Measurements from ENCODE around the gene KCNN4. TPM values are rescaled to one million over a fixed set of nuclear protein-coding genes. Genes with fewer than 3 reads are reported as not detected.
A peak's percentile ranks its signal among the peaks of the same experiment; 100 is the strongest.

KCNN4 gene
- total and polyA plus RNA-seq, 10 donors: 14.3 to 77.6 (median 22.6) TPM

DNA sequence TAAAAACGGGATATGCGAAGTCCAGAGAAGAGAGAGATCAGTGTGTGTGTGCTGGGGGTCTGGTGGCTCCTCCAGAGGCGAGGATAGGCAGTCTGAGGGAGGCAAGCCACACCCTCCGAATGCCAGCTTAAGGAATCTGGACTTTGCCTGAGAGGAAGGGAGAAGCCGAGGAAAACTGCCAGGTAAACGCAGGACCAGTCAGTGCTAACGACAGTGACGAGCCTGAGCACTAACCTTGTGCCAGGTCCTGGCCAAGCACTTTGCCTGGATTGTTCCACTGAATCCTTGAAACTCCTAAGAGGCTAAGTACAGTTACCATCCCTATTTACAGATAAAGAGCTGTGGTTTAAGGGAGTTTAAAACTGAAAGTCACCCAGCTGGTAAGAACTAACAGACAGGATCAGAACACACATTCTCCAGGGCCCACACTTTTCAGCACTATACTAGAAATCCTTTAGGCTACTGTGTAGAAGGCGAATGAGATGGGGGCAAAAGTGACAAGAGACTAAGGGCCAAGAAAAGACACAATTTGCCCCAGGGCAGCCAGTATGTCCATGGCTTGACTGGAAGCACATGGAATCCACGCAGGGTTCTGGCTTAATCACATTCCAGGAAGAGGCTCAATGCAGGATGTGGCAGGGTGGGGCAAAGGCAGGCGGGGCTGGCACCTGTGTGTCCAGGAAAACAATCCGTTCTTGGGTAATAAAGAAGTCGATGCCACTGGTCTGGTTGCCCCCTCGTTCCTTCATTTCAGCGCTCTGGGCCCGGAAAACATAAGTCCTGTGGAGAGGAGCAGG is 41.1 kb downstream of the KCNN4 start:
- no peak for DNase-seq
- H3K4me1 ChIP-seq: peaks cover 0 to 35% (median 16%) of the 10 kb centered on the region in 6 donors
- TF ChIP-seq POLR2AphosphoS5 (IDR thresholded peaks at IDR 0.05): peak in 1 of 3 donors; percentile 9
- TF ChIP-seq, protein P1, sequence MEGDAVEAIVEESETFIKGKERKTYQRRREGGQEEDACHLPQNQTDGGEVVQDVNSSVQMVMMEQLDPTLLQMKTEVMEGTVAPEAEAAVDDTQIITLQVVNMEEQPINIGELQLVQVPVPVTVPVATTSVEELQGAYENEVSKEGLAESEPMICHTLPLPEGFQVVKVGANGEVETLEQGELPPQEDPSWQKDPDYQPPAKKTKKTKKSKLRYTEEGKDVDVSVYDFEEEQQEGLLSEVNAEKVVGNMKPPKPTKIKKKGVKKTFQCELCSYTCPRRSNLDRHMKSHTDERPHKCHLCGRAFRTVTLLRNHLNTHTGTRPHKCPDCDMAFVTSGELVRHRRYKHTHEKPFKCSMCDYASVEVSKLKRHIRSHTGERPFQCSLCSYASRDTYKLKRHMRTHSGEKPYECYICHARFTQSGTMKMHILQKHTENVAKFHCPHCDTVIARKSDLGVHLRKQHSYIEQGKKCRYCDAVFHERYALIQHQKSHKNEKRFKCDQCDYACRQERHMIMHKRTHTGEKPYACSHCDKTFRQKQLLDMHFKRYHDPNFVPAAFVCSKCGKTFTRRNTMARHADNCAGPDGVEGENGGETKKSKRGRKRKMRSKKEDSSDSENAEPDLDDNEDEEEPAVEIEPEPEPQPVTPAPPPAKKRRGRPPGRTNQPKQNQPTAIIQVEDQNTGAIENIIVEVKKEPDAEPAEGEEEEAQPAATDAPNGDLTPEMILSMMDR (IDR thresholded peaks at IDR 0.05 in 8 of 11, conservative IDR thresholded peaks at IDR 0.05 in 3 of 11): no peak
- peaks cover 5 to 100% (median 90%) of the 10 kb centered on the region in 6 donors for H3K36me3 ChIP-seq
- 73 to 85% (median 79%) methylated on average over 16 of the region's 16 CpGs for WGBS, 5 donors
- H3K27me3 ChIP-seq (replicated peaks in 1 of 7): no peaks in the 10 kb centered on the region
- no peak overlapping the region for H3K4me3 ChIP-seq
- no peaks in the 10 kb centered on the region for H3K9me3 ChIP-seq
- intact Hi-C loops (cut with DNase I; ENCODE audit: low total_unique reads): no loop called here
- peak overlapping the region; percentile 21 to 75 (median 66) for H3K27ac ChIP-seq

DNA sequence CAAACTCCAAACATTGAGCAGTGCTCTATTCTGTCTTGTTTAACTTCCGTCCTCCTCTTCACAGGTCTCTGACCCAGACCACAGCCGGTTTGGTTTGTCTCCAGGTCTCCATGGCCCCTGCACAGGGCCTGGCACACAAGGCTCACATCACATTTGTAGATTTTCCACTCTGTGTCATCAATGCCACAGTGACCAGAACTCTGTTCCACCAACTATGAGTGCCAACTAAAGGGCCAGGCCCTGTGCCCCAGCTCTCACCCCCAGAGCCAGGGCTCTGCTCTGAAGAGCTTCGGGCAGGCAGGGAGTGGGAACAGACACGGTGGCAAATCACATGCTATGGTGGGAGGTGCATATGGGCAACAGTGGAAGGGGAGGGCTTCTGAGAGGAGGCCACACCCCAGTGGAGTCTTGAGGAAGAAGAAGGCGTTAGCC is 42.0 kb downstream of the KCNN4 start:
- Histone ChIP-seq H3K36me3 (peaks cover 5 to 100% (median 90%) of the 10 kb centered on the region in 6 donors), H3K4me1 (peaks cover 0 to 29% (median 13%) of the 10 kb centered on the region in 6 donors), H3K27me3 (replicated peaks in 1 of 7) (no peaks in the 10 kb centered on the region), H3K27ac (peak overlapping the region in 7 of 8 donors; percentile 51 to 75 (median 67)), H3K4me3 (no peak overlapping the region), H3K9me3 (no peaks in the 10 kb centered on the region)
- intact Hi-C loops (cut with DNase I; ENCODE audit: low total_unique reads): no loop called here
- WGBS, 5 donors: 52 to 70% (median 59%) methylated on average over 5 of the region's 5 CpGs
- no peak for DNase-seq
- TF ChIP-seq, protein P1 (IDR thresholded peaks at IDR 0.05 in 8 of 11, conservative IDR thresholded peaks at IDR 0.05 in 3 of 11): no peak
- peak in 1 of 3 donors; percentile 58 for TF ChIP-seq POLR2AphosphoS5 (IDR thresholded peaks at IDR 0.05)
- TF ChIP-seq POLR2A (IDR thresholded peaks at IDR 0.05): no peak

DNA sequence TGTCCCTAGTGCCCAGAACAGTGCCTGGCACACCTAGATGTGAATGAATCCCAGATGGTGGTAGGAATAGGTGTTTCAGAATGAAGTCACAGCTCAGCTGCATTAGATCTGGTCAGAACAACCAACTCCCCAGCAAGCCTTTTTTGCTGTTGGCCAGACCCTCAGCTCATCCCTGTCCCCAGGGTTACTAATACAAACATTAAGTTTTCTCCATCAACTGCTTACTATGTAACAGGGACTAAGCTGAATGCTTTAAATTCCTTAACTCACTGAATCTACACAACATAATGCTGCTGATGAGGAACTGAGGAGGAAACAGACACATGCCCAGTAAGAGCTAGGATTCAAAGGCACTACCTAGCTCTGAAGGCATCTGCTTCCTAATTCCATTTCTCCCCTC is 44.8 kb downstream of the KCNN4 start:
- intact Hi-C loops (cut with DNase I; ENCODE audit: low total_unique reads): no loop called here
- H3K4me3 ChIP-seq: no peak overlapping the region
- peaks cover 0 to 47% (median 20%) of the 10 kb centered on the region in 6 donors for H3K4me1 ChIP-seq
- TF ChIP-seq, protein P1 (IDR thresholded peaks at IDR 0.05 in 8 of 11, conservative IDR thresholded peaks at IDR 0.05 in 3 of 11): no peak
- TF ChIP-seq POLR2AphosphoS5 (IDR thresholded peaks at IDR 0.05) (no peak), POLR2A (IDR thresholded peaks at IDR 0.05) (no peak)
- no peaks in the 10 kb centered on the region for H3K27me3 ChIP-seq (replicated peaks in 1 of 7)
- no peak overlapping the region for H3K27ac ChIP-seq
- H3K36me3 ChIP-seq: peaks cover 8 to 100% (median 90%) of the 10 kb centered on the region in 6 donors
- no peaks in the 10 kb centered on the region for H3K9me3 ChIP-seq
- no peak for DNase-seq

DNA sequence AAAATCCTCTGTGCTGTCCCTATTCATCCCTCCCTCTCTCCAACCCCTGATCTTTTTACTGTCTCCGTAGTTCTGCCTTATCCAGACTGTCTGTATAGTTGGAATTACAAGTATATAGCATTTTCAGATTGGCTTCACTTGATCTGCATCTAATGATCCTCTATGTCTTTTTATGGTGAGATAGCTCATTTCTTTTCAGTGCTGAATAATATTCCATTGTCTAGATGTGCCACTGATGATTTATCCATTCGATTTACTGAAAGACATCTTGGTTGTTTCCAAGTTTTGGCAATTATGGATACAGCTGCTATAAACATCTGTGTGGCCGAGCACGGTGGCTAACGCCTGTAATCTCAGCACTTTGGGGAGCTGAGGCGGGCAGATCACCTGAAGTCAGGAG is 45.8 kb downstream of the KCNN4 start:
- WGBS, 5 donors: 97 to 100% (median 98%) methylated on average over 6 of the region's 6 CpGs
- Histone ChIP-seq H3K36me3 (peaks cover 8 to 100% (median 90%) of the 10 kb centered on the region in 6 donors), H3K4me1 (peaks cover 0 to 41% (median 16%) of the 10 kb centered on the region in 6 donors), H3K9me3 (no peaks in the 10 kb centered on the region), H3K4me3 (no peak overlapping the region), H3K27me3 (replicated peaks in 1 of 7) (no peaks in the 10 kb centered on the region), H3K27ac (no peak overlapping the region)
- TF ChIP-seq, protein P1 (IDR thresholded peaks at IDR 0.05 in 8 of 11, conservative IDR thresholded peaks at IDR 0.05 in 3 of 11): no peak
- TF ChIP-seq POLR2AphosphoS5 (IDR thresholded peaks at IDR 0.05): no peak
- no peak for TF ChIP-seq POLR2A (IDR thresholded peaks at IDR 0.05)
- no peak for DNase-seq
- intact Hi-C loops (cut with DNase I; ENCODE audit: low total_unique reads): no loop called here
